ENCODE measurements around the gene ZNF552.

DNA sequence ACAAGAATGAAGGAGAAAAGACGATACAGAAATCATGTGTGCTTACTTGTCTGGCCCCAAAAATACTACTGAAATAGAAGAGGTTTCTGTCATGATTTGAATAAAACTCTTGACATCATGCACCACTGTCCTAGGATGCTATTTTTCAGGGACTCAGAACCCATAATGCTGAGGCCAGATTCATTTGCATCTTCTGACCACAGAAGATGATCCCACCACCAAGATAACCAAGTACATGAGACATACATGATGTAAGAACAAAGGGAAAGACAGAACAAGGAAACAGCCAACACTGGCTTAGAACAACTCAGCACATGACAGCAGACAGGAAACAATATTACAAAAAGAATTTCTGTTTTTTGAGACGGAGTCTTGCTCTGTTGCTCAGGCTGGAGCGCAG is 2.5 kb downstream of the ZNF552 start:
- no peak for TF ChIP-seq ZFX (IDR thresholded peaks at IDR 0.05; ENCODE audit: borderline replicate concordance)
- TF ChIP-seq, protein P1, sequence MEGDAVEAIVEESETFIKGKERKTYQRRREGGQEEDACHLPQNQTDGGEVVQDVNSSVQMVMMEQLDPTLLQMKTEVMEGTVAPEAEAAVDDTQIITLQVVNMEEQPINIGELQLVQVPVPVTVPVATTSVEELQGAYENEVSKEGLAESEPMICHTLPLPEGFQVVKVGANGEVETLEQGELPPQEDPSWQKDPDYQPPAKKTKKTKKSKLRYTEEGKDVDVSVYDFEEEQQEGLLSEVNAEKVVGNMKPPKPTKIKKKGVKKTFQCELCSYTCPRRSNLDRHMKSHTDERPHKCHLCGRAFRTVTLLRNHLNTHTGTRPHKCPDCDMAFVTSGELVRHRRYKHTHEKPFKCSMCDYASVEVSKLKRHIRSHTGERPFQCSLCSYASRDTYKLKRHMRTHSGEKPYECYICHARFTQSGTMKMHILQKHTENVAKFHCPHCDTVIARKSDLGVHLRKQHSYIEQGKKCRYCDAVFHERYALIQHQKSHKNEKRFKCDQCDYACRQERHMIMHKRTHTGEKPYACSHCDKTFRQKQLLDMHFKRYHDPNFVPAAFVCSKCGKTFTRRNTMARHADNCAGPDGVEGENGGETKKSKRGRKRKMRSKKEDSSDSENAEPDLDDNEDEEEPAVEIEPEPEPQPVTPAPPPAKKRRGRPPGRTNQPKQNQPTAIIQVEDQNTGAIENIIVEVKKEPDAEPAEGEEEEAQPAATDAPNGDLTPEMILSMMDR (IDR thresholded peaks at IDR 0.05) = no peak

Measured in 22Rv1 (cell line).